IMR-90 (cell line): Measurements from ENCODE around the gene RPH3AL. TPM values are rescaled to one million over a fixed set of nuclear protein-coding genes. Genes with fewer than 3 reads are reported as not detected.

ENCODE experiments used
- ATAC-seq: fragments of 200-7000 bp; cut with Tn5 transposase; 2 replicates; pipeline ENCODE4 v1.9.1; 2020; ENCODE audit warnings: low read depth, mild to moderate bottlenecking, moderate library complexity
- BruUV-seq: library from RNA; stranded (reverse); fragments of 400-500 nt; replicated peaks from 2 replicates; lab custom pipeline; 2021; lab: Mats Ljungman, UMichigan
- CTCF ChIA-PET: fragments of 300-600 bp; formaldehyde crosslinking; extraction: SDS; loops from one replicate; lab custom pipeline; 2021; ENCODE audit warnings: antibody characterized with exemption; lab: Yijun Ruan, JAX
- POLR2A ChIA-PET: fragments of 300-600 bp; sonication (Branson Sonifier 250); formaldehyde crosslinking; loops from one replicate; lab custom pipeline; 2022; ENCODE audit warnings: antibody characterized with exemption; ENCODE audit not compliant: unreplicated experiment; lab: Charles Lee
- DNase-seq: peaks from one replicate; pipeline ENCODE4 v3.0.0; 2013
- H2AFZ ChIP-seq: replicated peaks from 2 replicates; pipeline ENCODE3; 2013; ENCODE audit warnings: low read length, mild to moderate bottlenecking; ENCODE audit not compliant: poor library complexity
- H2AK5ac ChIP-seq: 2 replicates; pipeline ENCODE4 v1.6.1; 2013; ENCODE audit warnings: low read depth, low read length, inconsistent platforms
- H2AK9ac ChIP-seq: replicated peaks from 2 replicates; pipeline ENCODE3; 2013; ENCODE audit warnings: mild to moderate bottlenecking, low read depth, low read length, moderate library complexity; ENCODE audit not compliant: poor library complexity
- H2BK120ac ChIP-seq: 2 replicates; pipeline ENCODE4 v1.6.1; 2013; ENCODE audit warnings: low read depth, low read length, inconsistent platforms
- H2BK15ac ChIP-seq: 3 replicates; pipeline ENCODE4 v1.6.1; 2013; ENCODE audit warnings: low read depth, low read length, inconsistent platforms
- H2BK20ac ChIP-seq: 2 replicates; pipeline ENCODE4 v1.6.1; 2013; ENCODE audit warnings: low read depth, mild to moderate bottlenecking, inconsistent platforms, low read length, moderate library complexity
- H2BK5ac ChIP-seq: 2 replicates; pipeline ENCODE4 v1.6.1; 2013; ENCODE audit warnings: mild to moderate bottlenecking, low read depth, low read length, inconsistent platforms; ENCODE audit not compliant: poor library complexity, severe bottlenecking
- H3K14ac ChIP-seq: replicated peaks from 2 replicates; pipeline ENCODE4 v1.6.1; 2013; ENCODE audit warnings: low read depth, low read length, inconsistent platforms
- H3K18ac ChIP-seq: 2 replicates; pipeline ENCODE4 v1.6.1; 2013; ENCODE audit warnings: low read depth, low read length, control low read depth
- H3K23ac ChIP-seq: 2 replicates; pipeline ENCODE4 v1.6.1; 2013; ENCODE audit warnings: low read depth, low read length, inconsistent platforms
- H3K27ac ChIP-seq: 2 replicates; pipeline ENCODE4 v1.5.1; 2013; ENCODE audit warnings: mild to moderate bottlenecking, control low read depth, low read length; ENCODE audit not compliant: insufficient read depth
- H3K27me3 ChIP-seq: 2 replicates; pipeline ENCODE4 v1.6.1; 2013; ENCODE audit warnings: low read length; ENCODE audit not compliant: control insufficient read depth, insufficient read depth
- H3K36me3 ChIP-seq: 2 replicates; pipeline ENCODE4 v1.6.1; 2013; ENCODE audit warnings: low read length, mixed read lengths; ENCODE audit not compliant: control insufficient read depth, insufficient read depth
- H3K4ac ChIP-seq: 2 replicates; pipeline ENCODE4 v1.6.1; 2013; ENCODE audit warnings: low read depth, low read length, inconsistent platforms
- H3K4me1 ChIP-seq: 2 replicates; pipeline ENCODE4 v1.6.1; 2013; ENCODE audit warnings: low read length, mixed read lengths; ENCODE audit not compliant: control insufficient read depth, insufficient read depth
- H3K4me2 ChIP-seq: 2 replicates; pipeline ENCODE4 v1.6.1; 2013; ENCODE audit warnings: low read depth, mild to moderate bottlenecking, control low read depth, low read length, moderate library complexity
- H3K4me3 ChIP-seq: 2 replicates; pipeline ENCODE4 v1.5.1; 2013; ENCODE audit warnings: low read depth, mild to moderate bottlenecking, control low read depth, low read length, moderate library complexity; ENCODE audit not compliant: insufficient read depth
- H3K56ac ChIP-seq: 2 replicates; pipeline ENCODE4 v1.6.1; 2013; ENCODE audit warnings: low read length, inconsistent platforms; ENCODE audit not compliant: insufficient read depth; ENCODE audit errors: extremely low read depth
- H3K79me1 ChIP-seq, 2 experiments: 2 replicates each; pipeline ENCODE4 v1.6.1; 2013; ENCODE audit warnings: low read length in 2 of 2, inconsistent platforms in 1 of 2, low read depth in 1 of 2
- H3K9ac ChIP-seq: 2 replicates; pipeline ENCODE4 v1.6.1; 2013; ENCODE audit warnings: low read depth, low read length, control low read depth
- H3K9me1 ChIP-seq: 2 replicates; pipeline ENCODE4 v1.6.1; 2013; ENCODE audit warnings: low read length, inconsistent platforms; ENCODE audit not compliant: insufficient read depth
- H3K9me3 ChIP-seq: 2 replicates; pipeline ENCODE4 v1.6.1; 2013; ENCODE audit warnings: low read length; ENCODE audit not compliant: control insufficient read depth, insufficient read depth
- H4K20me1 ChIP-seq: 2 replicates; pipeline ENCODE4 v1.6.1; 2013; ENCODE audit warnings: low read length, inconsistent platforms; ENCODE audit not compliant: insufficient read depth
- H4K5ac ChIP-seq: 2 replicates; pipeline ENCODE4 v1.6.1; 2013; ENCODE audit warnings: mild to moderate bottlenecking, low read depth, low read length, control low read depth
- H4K8ac ChIP-seq, 2 experiments: 2 replicates each; pipeline ENCODE4 v1.6.1; 2013; ENCODE audit warnings: low read depth in 2 of 2, low read length in 2 of 2, control low read depth in 1 of 2, inconsistent platforms in 1 of 2
- H4K91ac ChIP-seq: 2 replicates; pipeline ENCODE4 v1.6.1; 2013; ENCODE audit warnings: low read depth, low read length, inconsistent platforms; ENCODE audit not compliant: insufficient read depth
- FOS ChIP-seq: fragments of 150-350 bp; IDR thresholded peaks from 2 replicates; pipeline ENCODE4 v1.6.1; 2016; ENCODE audit warnings: low read depth, low read length
- MAFK ChIP-seq: IDR thresholded peaks from 2 replicates; pipeline ENCODE4 v1.6.1; 2012; ENCODE audit warnings: low read depth, low read length, improper control_type of control experiment
- MAZ ChIP-seq: IDR thresholded peaks from 2 replicates; pipeline ENCODE4 v1.6.1; 2012; ENCODE audit warnings: low read depth, mild to moderate bottlenecking, low read length, improper control_type of control experiment, moderate library complexity, borderline replicate concordance
- RFX5 ChIP-seq: IDR thresholded peaks from 2 replicates; pipeline ENCODE4 v1.8.0; 2012; ENCODE audit warnings: low read depth, mild to moderate bottlenecking, low read length, moderate library complexity
- WGBS, 2 experiments: methylation state at CpG; one replicate each; pipeline versions ENCODE4 v1.1.5 to v1.1.7; 2013; ENCODE audit warnings: missing lambda C conversion rate in 2 of 2; ENCODE audit not compliant: insufficient read length in 1 of 2; ENCODE audit errors: extremely low coverage in 2 of 2; 5-methylcytosine and 5-hydroxymethylcytosine counted together
- dilution Hi-C: fragments of 300-500 bp; cut with HindIII; formaldehyde crosslinking; loops from one replicate; pipeline ENCODE4 v1.14.3; 2018; ENCODE audit warnings: low sequenced_read_pairs; ENCODE audit not compliant: unreplicated experiment
- in situ Hi-C: fragments of 300-500 bp; cut with MboI; formaldehyde crosslinking; loops from 3 replicates; pipeline ENCODE4 v1.14.3; 2019; ENCODE audit warnings: low sequenced_read_pairs, inconsistent platforms, mixed read lengths
- intact Hi-C: fragments of 100-400 bp; cut with micrococcal nuclease; formaldehyde crosslinking; loops from 2 replicates; pipeline ENCODE4 v1.10.0; 2022
- polyA plus RNA-seq, 3 experiments: library from polyadenylated mRNA; depleted of rRNA; stranded (reverse); fragments of >200 nt; gene quantifications; 2 replicates each; pipeline ENCODE4 v1.2.3, GENCODE V29; 2012; ENCODE audit warnings: low replicate concordance in 1 of 3
- total RNA-seq: library from RNA; depleted of rRNA; stranded (reverse); fragments of >200 nt; gene quantifications from 2 replicates; pipeline ENCODE4 v1.2.3, GENCODE V29; 2012
- TF ChIP-seq, protein P1 (sequence below): conservative IDR thresholded peaks from 2 replicates; pipeline ENCODE4 v1.5.1; 2012; ENCODE audit warnings: mild to moderate bottlenecking, low read depth, low read length, improper control_type of control experiment

RPH3AL gene
- total and polyA plus RNA-seq, 2 of the 4 experiments (the other 2 are of a cell fraction): 1.8 to 2.5 TPM

DNA sequence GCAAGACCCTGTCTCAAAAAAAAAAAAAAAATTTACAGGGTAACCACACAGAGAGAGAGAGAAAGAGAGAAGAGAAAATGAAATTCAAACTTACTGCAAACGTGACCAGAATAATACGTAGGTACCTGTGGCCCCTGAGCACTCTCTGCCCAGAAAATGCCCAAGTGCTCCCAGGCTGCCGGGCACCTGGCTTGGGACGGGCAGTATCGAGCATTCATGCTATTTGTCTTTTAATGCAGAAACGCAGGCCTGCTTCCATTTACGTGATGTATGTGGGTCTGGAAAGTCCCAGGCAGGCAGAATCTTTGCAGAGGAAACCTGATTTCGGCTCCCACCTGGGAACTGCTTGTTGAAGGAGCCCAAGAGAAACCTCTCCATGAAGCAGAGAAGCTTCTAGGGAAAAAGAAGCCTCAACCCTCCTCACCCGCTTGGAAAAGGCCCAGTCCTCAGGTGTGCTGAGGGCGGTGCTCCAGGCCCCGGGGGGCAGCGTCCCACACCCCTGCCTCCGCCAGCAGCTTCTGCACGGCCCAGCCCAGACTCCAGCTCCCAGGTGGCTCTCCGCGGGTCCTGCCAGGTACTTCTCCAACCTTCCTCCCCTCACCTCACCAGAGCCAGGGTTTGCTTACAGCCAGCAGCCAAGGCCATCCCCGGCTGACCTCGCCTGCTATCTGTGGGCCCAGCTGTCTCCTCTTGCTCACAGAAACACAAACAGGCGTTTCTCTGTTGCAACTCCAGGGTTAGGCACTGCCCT lies 14.0 kb downstream of the RPH3AL start:
- 40% methylated on average over 1 of the region's 19 CpGs; no CpG with 5 or more reads in 1 of the 2 experiments for WGBS, 2 experiments
- H2BK5ac ChIP-seq: no peak overlapping the region
- H3K18ac ChIP-seq: no peak overlapping the region
- TF ChIP-seq MAZ: no peak
- no peak for TF ChIP-seq RFX5
- TF ChIP-seq MAFK: no peak
- TF ChIP-seq, protein P1, sequence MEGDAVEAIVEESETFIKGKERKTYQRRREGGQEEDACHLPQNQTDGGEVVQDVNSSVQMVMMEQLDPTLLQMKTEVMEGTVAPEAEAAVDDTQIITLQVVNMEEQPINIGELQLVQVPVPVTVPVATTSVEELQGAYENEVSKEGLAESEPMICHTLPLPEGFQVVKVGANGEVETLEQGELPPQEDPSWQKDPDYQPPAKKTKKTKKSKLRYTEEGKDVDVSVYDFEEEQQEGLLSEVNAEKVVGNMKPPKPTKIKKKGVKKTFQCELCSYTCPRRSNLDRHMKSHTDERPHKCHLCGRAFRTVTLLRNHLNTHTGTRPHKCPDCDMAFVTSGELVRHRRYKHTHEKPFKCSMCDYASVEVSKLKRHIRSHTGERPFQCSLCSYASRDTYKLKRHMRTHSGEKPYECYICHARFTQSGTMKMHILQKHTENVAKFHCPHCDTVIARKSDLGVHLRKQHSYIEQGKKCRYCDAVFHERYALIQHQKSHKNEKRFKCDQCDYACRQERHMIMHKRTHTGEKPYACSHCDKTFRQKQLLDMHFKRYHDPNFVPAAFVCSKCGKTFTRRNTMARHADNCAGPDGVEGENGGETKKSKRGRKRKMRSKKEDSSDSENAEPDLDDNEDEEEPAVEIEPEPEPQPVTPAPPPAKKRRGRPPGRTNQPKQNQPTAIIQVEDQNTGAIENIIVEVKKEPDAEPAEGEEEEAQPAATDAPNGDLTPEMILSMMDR: no peak
- TF ChIP-seq FOS: no peak
- H2AK5ac ChIP-seq: no peak overlapping the region
- DNase-seq (no peak), ATAC-seq (no peak; the same call in 1 of the 2 replicates)
- H3K4ac ChIP-seq: no peak overlapping the region
- no peaks in the 10 kb centered on the region for H3K36me3 ChIP-seq
- no peak overlapping the region for H2AK9ac ChIP-seq
- H3K4me3 ChIP-seq: no peak overlapping the region
- H3K56ac ChIP-seq: no peak overlapping the region
- no peaks in the 10 kb centered on the region for H3K79me1 ChIP-seq
- no peak overlapping the region for H4K91ac ChIP-seq
- dilution Hi-C loops (no loop called here), in situ Hi-C loops (no loop called here), intact Hi-C loops (no loop called here)
- no peaks in the 10 kb centered on the region for H4K20me1 ChIP-seq
- no peak overlapping the region for H2BK120ac ChIP-seq
- POLR2A ChIA-PET: no interaction called here
- H2BK15ac ChIP-seq: no peak overlapping the region
- H3K14ac ChIP-seq: no peak overlapping the region
- H3K27ac ChIP-seq: no peak overlapping the region
- no peaks in the 10 kb centered on the region; the same call in 1 of the 2 replicates for H3K4me1 ChIP-seq
- H2AFZ ChIP-seq: peak overlapping the region; percentile 8
- H3K23ac ChIP-seq: no peak overlapping the region
- H2BK20ac ChIP-seq: no peak overlapping the region
- CTCF ChIA-PET: no interaction called here
- no peak overlapping the region for H3K9ac ChIP-seq
- H3K27me3 ChIP-seq: peaks cover 27% of the 10 kb centered on the region; the same call in 1 of the 2 replicates
- no peaks in the 10 kb centered on the region for H3K9me3 ChIP-seq
- no peak overlapping the region for H4K5ac ChIP-seq
- BruUV-seq: no TSS peak
- H3K9me1 ChIP-seq: no peaks in the 10 kb centered on the region
- no peak overlapping the region for H4K8ac ChIP-seq
- H3K4me2 ChIP-seq: no peak overlapping the region
